ENCODE results near the gene CDK3.

DNA sequence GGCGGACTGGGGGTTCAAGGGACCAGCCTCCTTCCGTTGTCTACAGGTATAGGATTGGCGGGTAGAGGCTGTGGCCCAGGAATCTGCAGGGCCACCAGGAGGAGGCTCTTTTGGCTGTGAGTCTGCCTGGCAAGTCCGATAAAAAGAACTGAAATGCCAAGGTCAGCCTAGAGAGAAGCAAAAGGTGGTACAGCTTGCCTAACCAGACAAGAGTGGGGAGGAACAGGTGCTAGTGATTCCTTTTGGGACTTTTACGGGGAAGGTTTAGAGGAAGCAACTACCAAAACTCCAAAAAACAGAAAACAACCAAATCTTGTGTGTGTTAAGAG, 32.1 kb downstream of the CDK3 start:
- TF ChIP-seq TAF1 (IDR thresholded peaks at IDR 0.05; ENCODE audit: borderline replicate concordance, insufficient read depth, low read length) (no peak), REST (IDR thresholded peaks at IDR 0.05; ENCODE audit: insufficient read depth in 1 of 2, low read depth in 2 of 2, low read length in 2 of 2) (no peak)

Data from PFSK-1 (cell line).